A549 (cell line): ENCODE measurements around the gene PRC1.

ENCODE experiments used
- CBX8 ChIP-seq: fragments of 200-600 bp; sonication (generic); IDR thresholded peaks from 2 replicates; pipeline ENCODE4 v1.6.1; 2016
- CHD2 ChIP-seq: fragments of 150-350 bp; IDR thresholded peaks from 2 replicates; pipeline ENCODE4 v1.6.1; 2014; ENCODE audit warnings: low read length; ENCODE audit not compliant: partially characterized antibody
- EP300 ChIP-seq, 2 experiments: fragments of >200 bp; sonication (Bioruptor Twin); formaldehyde crosslinking; IDR thresholded peaks; 2 replicates in 1 of 2; 3 replicates in 1 of 2; pipeline ENCODE4 v1.6.1; 2016 to 2017
- GATA3 ChIP-seq: IDR thresholded peaks from 2 replicates; pipeline ENCODE4 v1.6.1; 2012; ENCODE audit warnings: borderline replicate concordance
- RFX5 ChIP-seq: fragments of 450-650 bp; IDR thresholded peaks from 2 replicates; pipeline ENCODE4 v1.7.1; 2014; ENCODE audit warnings: antibody characterized with exemption, mild to moderate bottlenecking, moderate library complexity
- ZC3H11A ChIP-seq: fragments of 450-650 bp; IDR thresholded peaks from 2 replicates; pipeline ENCODE4 v1.6.1; 2014; ENCODE audit warnings: antibody characterized with exemption, mild to moderate bottlenecking
- TF ChIP-seq, protein P1 (sequence below): fragments of 450-650 bp; IDR thresholded peaks from 2 replicates; pipeline ENCODE4 v1.6.1; 2014; ENCODE audit warnings: antibody characterized with exemption
- TF ChIP-seq, protein P2 (sequence below): fragments of >200 bp; sonication (Bioruptor Twin); formaldehyde crosslinking; IDR thresholded peaks from 3 replicates; pipeline ENCODE4 v1.5.1; 2016
- TF ChIP-seq, protein P3 (sequence below): fragments of 200-600 bp; sonication (generic); IDR thresholded peaks from 2 replicates; pipeline ENCODE4 v1.6.1; 2016; ENCODE audit warnings: antibody characterized with exemption, mild to moderate bottlenecking, moderate library complexity
- TF ChIP-seq, protein P4 (sequence below): IDR thresholded peaks from 2 replicates; pipeline ENCODE4 v1.6.1; 2012
- TF ChIP-seq, protein P5 (sequence below): IDR thresholded peaks from 2 replicates; pipeline ENCODE4 v1.6.1; 2012

DNA sequence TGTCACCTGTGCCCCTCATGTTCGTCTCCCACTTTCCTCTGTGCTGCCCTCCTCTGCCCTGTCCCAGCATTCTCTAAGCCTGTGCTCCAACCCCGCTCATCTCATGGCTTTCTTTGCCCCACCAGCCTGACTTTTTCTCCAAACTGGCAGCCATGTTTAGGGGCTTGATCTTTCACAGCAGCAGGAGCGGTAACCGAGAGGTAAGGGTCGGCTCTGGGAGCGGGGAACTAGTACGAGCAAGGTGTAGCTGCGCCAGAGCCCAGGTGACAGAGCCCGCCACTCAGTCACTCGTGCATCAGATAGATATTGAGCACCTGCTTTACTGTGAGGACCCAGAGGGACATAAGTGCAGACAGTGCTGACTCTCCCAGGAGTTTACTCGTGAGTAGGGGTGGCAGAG lies 77.9 kb downstream of the PRC1 start:
- TF ChIP-seq, protein P1, sequence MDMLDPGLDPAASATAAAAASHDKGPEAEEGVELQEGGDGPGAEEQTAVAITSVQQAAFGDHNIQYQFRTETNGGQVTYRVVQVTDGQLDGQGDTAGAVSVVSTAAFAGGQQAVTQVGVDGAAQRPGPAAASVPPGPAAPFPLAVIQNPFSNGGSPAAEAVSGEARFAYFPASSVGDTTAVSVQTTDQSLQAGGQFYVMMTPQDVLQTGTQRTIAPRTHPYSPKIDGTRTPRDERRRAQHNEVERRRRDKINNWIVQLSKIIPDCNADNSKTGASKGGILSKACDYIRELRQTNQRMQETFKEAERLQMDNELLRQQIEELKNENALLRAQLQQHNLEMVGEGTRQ, result no peak
- TF ChIP-seq ZC3H11A, result no peak
- TF ChIP-seq, protein P2, sequence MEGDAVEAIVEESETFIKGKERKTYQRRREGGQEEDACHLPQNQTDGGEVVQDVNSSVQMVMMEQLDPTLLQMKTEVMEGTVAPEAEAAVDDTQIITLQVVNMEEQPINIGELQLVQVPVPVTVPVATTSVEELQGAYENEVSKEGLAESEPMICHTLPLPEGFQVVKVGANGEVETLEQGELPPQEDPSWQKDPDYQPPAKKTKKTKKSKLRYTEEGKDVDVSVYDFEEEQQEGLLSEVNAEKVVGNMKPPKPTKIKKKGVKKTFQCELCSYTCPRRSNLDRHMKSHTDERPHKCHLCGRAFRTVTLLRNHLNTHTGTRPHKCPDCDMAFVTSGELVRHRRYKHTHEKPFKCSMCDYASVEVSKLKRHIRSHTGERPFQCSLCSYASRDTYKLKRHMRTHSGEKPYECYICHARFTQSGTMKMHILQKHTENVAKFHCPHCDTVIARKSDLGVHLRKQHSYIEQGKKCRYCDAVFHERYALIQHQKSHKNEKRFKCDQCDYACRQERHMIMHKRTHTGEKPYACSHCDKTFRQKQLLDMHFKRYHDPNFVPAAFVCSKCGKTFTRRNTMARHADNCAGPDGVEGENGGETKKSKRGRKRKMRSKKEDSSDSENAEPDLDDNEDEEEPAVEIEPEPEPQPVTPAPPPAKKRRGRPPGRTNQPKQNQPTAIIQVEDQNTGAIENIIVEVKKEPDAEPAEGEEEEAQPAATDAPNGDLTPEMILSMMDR, result no peak
- TF ChIP-seq, protein P3, sequence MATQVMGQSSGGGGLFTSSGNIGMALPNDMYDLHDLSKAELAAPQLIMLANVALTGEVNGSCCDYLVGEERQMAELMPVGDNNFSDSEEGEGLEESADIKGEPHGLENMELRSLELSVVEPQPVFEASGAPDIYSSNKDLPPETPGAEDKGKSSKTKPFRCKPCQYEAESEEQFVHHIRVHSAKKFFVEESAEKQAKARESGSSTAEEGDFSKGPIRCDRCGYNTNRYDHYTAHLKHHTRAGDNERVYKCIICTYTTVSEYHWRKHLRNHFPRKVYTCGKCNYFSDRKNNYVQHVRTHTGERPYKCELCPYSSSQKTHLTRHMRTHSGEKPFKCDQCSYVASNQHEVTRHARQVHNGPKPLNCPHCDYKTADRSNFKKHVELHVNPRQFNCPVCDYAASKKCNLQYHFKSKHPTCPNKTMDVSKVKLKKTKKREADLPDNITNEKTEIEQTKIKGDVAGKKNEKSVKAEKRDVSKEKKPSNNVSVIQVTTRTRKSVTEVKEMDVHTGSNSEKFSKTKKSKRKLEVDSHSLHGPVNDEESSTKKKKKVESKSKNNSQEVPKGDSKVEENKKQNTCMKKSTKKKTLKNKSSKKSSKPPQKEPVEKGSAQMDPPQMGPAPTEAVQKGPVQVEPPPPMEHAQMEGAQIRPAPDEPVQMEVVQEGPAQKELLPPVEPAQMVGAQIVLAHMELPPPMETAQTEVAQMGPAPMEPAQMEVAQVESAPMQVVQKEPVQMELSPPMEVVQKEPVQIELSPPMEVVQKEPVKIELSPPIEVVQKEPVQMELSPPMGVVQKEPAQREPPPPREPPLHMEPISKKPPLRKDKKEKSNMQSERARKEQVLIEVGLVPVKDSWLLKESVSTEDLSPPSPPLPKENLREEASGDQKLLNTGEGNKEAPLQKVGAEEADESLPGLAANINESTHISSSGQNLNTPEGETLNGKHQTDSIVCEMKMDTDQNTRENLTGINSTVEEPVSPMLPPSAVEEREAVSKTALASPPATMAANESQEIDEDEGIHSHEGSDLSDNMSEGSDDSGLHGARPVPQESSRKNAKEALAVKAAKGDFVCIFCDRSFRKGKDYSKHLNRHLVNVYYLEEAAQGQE, result no peak
- TF ChIP-seq, protein P4, sequence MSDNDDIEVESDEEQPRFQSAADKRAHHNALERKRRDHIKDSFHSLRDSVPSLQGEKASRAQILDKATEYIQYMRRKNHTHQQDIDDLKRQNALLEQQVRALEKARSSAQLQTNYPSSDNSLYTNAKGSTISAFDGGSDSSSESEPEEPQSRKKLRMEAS, result no peak
- no peak for TF ChIP-seq GATA3
- no peak for TF ChIP-seq RFX5
- TF ChIP-seq, protein P5, sequence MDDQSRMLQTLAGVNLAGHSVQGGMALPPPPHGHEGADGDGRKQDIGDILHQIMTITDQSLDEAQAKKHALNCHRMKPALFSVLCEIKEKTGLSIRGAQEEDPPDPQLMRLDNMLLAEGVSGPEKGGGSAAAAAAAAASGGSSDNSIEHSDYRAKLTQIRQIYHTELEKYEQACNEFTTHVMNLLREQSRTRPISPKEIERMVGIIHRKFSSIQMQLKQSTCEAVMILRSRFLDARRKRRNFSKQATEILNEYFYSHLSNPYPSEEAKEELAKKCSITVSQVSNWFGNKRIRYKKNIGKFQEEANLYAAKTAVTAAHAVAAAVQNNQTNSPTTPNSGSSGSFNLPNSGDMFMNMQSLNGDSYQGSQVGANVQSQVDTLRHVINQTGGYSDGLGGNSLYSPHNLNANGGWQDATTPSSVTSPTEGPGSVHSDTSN, result no peak
- TF ChIP-seq CBX8, result no peak
- TF ChIP-seq CHD2, result no peak
- no peak for TF ChIP-seq EP300 (IDR thresholded peaks at IDR 0.05)
